Smooth muscle cell (in vitro differentiated cells): ENCODE results near the gene MTFR1L. TPM values are rescaled to one million over a fixed set of nuclear protein-coding genes. Genes with fewer than 3 reads are reported as not detected.

Experiments
- DNase-seq: peaks from one replicate; lab custom pipeline; 2025; ENCODE audit not compliant: unreplicated experiment; lab: John Stamatoyannopoulos, UW
- H2AFZ ChIP-seq: fragments of 200-600 bp; sonication (generic); 2 replicates; pipeline ENCODE4 v1.6.0; 2016; ENCODE audit warnings: antibody characterized with exemption, low read depth, mild to moderate bottlenecking
- H3F3A ChIP-seq: fragments of 200-600 bp; sonication (generic); 2 replicates; pipeline ENCODE4 v1.6.0; 2017; ENCODE audit warnings: antibody characterized with exemption, low read depth
- H3K27ac ChIP-seq: fragments of 200-600 bp; sonication (generic); 2 replicates; pipeline ENCODE4 v1.5.1; 2016; ENCODE audit warnings: low read depth, mild to moderate bottlenecking
- H3K27me3 ChIP-seq: fragments of 200-600 bp; sonication (generic); 2 replicates; pipeline ENCODE4 v1.6.1; 2016; ENCODE audit warnings: low read depth, mild to moderate bottlenecking
- H3K36me3 ChIP-seq: fragments of 200-600 bp; sonication (generic); 2 replicates; pipeline ENCODE4 v1.5.1; 2016; ENCODE audit warnings: low read depth
- H3K4me1 ChIP-seq: fragments of 200-600 bp; sonication (generic); 2 replicates; pipeline ENCODE4 v1.5.1; 2016; ENCODE audit warnings: low read depth
- H3K4me2 ChIP-seq: fragments of 200-600 bp; sonication (generic); 2 replicates; pipeline ENCODE4 v1.6.0; 2016; ENCODE audit warnings: mild to moderate bottlenecking
- H3K4me3 ChIP-seq: fragments of 200-600 bp; sonication (generic); 2 replicates; pipeline ENCODE4 v1.5.1; 2016; ENCODE audit warnings: mild to moderate bottlenecking
- H3K79me2 ChIP-seq: fragments of 200-600 bp; sonication (generic); 2 replicates; pipeline ENCODE4 v1.6.0; 2016; ENCODE audit warnings: low read depth, mild to moderate bottlenecking
- H3K9ac ChIP-seq: fragments of 200-600 bp; sonication (generic); 2 replicates; pipeline ENCODE4 v1.6.0; 2016; ENCODE audit warnings: low read depth
- H3K9me3 ChIP-seq: fragments of 200-600 bp; sonication (generic); replicated peaks from 2 replicates; pipeline ENCODE4 v1.5.1; 2016; ENCODE audit warnings: low read depth
- H4K20me1 ChIP-seq: fragments of 200-600 bp; sonication (generic); 2 replicates; pipeline ENCODE4 v1.6.0; 2016; ENCODE audit warnings: low read depth
- WGBS: methylation state at CpG from one replicate; pipeline ENCODE4 v1.1.7; 2016; ENCODE audit warnings: low lambda C conversion rate; 5-methylcytosine and 5-hydroxymethylcytosine counted together
- polyA plus RNA-seq: library from polyadenylated mRNA; unstranded; fragments of >200 nt; fragmentation: Nextera tagmentation; extraction: Ambion mirVana; gene quantifications from 2 replicates; pipeline ENCODE4 v1.2.1, GENCODE V29; 2016
- total RNA-seq: library from RNA; depleted of rRNA; stranded (reverse); fragments of >200 nt; gene quantifications from 2 replicates; pipeline ENCODE4 v1.2.3, GENCODE V29; 2014
- TF ChIP-seq, protein P1 (sequence below): fragments of 200-600 bp; sonication (generic); IDR thresholded peaks from 2 replicates; pipeline ENCODE4 v1.5.1; 2017; ENCODE audit warnings: borderline replicate concordance, mild to moderate bottlenecking, antibody characterized with exemption; ENCODE audit not compliant: insufficient read depth, poor library complexity, severe bottlenecking

The MTFR1L gene
- total and polyA plus RNA-seq, 2 experiments from 2014 or later, result 47.2 to 63.9 TPM

DNA sequence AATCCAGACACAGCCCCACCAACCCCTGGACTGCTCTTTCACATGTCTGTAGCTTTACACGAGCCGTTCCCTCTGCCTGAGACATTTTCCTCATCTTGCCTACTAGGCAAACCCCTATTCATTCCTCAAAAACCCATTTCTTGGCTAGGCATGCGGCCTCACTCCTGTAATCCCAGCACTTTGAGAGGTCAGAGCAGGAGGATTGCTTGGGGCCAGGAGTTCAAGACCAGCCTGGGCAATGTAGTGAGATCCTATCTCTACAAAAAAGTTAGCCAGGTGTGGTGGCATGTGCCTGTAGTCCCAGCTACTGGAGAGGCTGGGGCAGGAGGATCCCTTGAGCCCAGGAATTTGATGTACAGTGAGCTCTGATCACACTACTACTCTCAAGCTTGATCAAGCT lies 44.7 kb downstream of the MTFR1L start:
- no peaks in the 10 kb centered on the region for H3K27me3 ChIP-seq
- H3F3A ChIP-seq, result peaks cover 9% of the 10 kb centered on the region
- no peak for DNase-seq
- no peaks in the 10 kb centered on the region for H3K9me3 ChIP-seq
- no peak overlapping the region for H2AFZ ChIP-seq
- no peaks in the 10 kb centered on the region for H3K36me3 ChIP-seq
- H3K4me3 ChIP-seq, result no peak overlapping the region
- no peaks in the 10 kb centered on the region for H3K79me2 ChIP-seq
- no peaks in the 10 kb centered on the region for H3K4me1 ChIP-seq
- H4K20me1 ChIP-seq, result no peaks in the 10 kb centered on the region
- 98% methylated on average over 3 of the region's 3 CpGs for WGBS
- no peak overlapping the region for H3K27ac ChIP-seq
- TF ChIP-seq, protein P1, sequence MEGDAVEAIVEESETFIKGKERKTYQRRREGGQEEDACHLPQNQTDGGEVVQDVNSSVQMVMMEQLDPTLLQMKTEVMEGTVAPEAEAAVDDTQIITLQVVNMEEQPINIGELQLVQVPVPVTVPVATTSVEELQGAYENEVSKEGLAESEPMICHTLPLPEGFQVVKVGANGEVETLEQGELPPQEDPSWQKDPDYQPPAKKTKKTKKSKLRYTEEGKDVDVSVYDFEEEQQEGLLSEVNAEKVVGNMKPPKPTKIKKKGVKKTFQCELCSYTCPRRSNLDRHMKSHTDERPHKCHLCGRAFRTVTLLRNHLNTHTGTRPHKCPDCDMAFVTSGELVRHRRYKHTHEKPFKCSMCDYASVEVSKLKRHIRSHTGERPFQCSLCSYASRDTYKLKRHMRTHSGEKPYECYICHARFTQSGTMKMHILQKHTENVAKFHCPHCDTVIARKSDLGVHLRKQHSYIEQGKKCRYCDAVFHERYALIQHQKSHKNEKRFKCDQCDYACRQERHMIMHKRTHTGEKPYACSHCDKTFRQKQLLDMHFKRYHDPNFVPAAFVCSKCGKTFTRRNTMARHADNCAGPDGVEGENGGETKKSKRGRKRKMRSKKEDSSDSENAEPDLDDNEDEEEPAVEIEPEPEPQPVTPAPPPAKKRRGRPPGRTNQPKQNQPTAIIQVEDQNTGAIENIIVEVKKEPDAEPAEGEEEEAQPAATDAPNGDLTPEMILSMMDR, result no peak
- H3K4me2 ChIP-seq, result no peak overlapping the region
- H3K9ac ChIP-seq, result no peak overlapping the region

DNA sequence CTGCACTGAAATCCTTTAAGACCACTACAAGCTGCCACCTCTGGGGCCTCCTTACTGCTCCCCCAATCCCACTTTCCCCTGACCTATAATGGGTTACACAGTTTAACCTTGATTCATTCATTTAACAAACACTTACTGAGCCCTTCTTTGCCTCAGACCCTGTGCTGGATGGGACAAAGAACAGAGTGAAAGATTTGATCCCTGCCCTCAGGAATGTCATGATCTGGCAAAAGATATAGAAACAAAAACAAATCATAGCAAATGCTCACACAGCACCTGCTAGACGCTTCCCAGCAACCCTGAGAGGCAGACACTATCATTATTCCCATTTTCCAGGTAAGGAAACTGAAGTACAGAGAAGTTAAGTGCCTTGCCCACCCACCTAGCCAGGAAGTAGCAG lies 46.5 kb downstream of the MTFR1L start:
- 100% methylated on average over 1 of the region's 1 CpG for WGBS

DNA sequence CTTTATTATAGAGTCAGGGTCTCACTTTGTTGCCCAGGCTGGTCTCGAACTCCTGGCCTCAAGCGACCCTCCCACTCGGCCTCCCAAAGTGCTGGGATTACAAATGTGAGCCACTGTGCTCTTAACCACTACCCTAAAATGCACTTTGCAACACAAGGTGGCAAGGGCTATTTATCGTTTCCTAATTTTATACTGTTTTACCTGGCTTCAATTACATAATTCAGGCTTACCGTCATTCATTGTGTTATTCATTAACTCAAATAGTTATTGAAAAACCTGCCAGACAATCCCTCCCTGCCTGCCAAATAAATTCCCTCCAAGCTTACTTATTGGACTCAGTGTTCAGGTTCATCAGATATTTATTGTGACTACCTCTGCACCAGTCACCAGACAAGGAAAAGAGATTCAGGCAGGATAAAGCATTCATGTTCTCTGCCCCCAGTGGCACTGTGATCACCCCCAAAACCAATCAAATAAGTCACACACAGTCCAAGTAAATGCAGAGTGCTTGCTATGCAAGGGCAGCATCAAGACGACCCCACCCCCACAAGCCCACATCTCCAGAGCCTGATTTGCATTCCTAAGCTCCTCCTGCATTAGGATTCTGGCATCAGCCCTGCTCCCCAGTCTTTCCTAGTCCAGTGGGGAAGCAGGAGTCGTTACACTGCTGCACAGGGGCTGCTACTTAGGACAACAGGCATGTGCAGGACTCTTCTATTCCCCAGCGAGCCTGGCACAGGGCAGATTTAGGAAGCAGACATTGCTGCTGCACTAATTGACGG lies 47.6 kb downstream of the MTFR1L start:
- H3K4me2 ChIP-seq, result no peak overlapping the region
- H3K36me3 ChIP-seq, result no peaks in the 10 kb centered on the region
- no peak overlapping the region for H3K27ac ChIP-seq
- no peak for DNase-seq
- no peak overlapping the region for H2AFZ ChIP-seq
- H3K9me3 ChIP-seq, result no peaks in the 10 kb centered on the region
- H3F3A ChIP-seq, result no peaks in the 10 kb centered on the region
- no peak overlapping the region for H3K4me3 ChIP-seq
- H3K4me1 ChIP-seq, result no peaks in the 10 kb centered on the region
- WGBS, result 90% methylated on average over 9 of the region's 9 CpGs
- no peaks in the 10 kb centered on the region for H3K27me3 ChIP-seq
- no peak overlapping the region for H3K9ac ChIP-seq
- peaks cover 9% of the 10 kb centered on the region for H4K20me1 ChIP-seq
- peaks cover 2% of the 10 kb centered on the region for H3K79me2 ChIP-seq
- TF ChIP-seq, protein P1, result no peak

More for the DNA sequence above, 46.5 kb downstream of the MTFR1L start:
- H3K4me3 ChIP-seq, result no peak overlapping the region
- no peaks in the 10 kb centered on the region for H3K36me3 ChIP-seq
- H3K4me2 ChIP-seq, result no peak overlapping the region
- H3K79me2 ChIP-seq, result no peaks in the 10 kb centered on the region
- H3K9ac ChIP-seq, result no peak overlapping the region
- H3F3A ChIP-seq, result no peaks in the 10 kb centered on the region
- DNase-seq, result no peak
- TF ChIP-seq, protein P1, result no peak
- H3K27me3 ChIP-seq, result no peaks in the 10 kb centered on the region
- no peaks in the 10 kb centered on the region for H3K4me1 ChIP-seq
- no peak overlapping the region for H2AFZ ChIP-seq
- no peaks in the 10 kb centered on the region for H3K9me3 ChIP-seq
- H4K20me1 ChIP-seq, result no peaks in the 10 kb centered on the region
- H3K27ac ChIP-seq, result no peak overlapping the region
